HepG2 (cell line): ENCODE measurements around the gene PGC. TPM values are rescaled to one million over a fixed set of nuclear protein-coding genes. Genes with fewer than 3 reads are reported as not detected.

Experiments
- CBX2 ChIP-seq, 2 experiments: fragments of 200-600 bp in 1 of 2; sonication (generic); formaldehyde crosslinking in 1 of 2; IDR thresholded peaks; 2 replicates each; pipeline versions ENCODE4 v1.7.0 to v1.8.1; 2018 to 2022; ENCODE audit warnings: low read depth in 2 of 2, low read length in 1 of 2, mild to moderate bottlenecking in 1 of 2, missing genetic modification reagents in 1 of 2
- CC2D1A ChIP-seq: sonication (generic); formaldehyde crosslinking; IDR thresholded peaks from 2 replicates; pipeline ENCODE4 v1.8.1; 2023; ENCODE audit warnings: mild to moderate bottlenecking, missing genetic modification reagents
- EEA1 ChIP-seq: sonication (generic); formaldehyde crosslinking; IDR thresholded peaks from 2 replicates; pipeline ENCODE4 v1.5.1; 2020; ENCODE audit warnings: mild to moderate bottlenecking, missing genetic modification reagents, borderline replicate concordance
- FIP1L1 ChIP-seq: fragments of 200-400 bp; formaldehyde crosslinking; IDR thresholded peaks from 2 replicates; pipeline ENCODE4 v1.6.1; 2018; ENCODE audit warnings: low read depth, mild to moderate bottlenecking, low read length, moderate library complexity, borderline replicate concordance; ENCODE audit not compliant: insufficient read depth
- FOXP4 ChIP-seq: sonication (generic); formaldehyde crosslinking; IDR thresholded peaks from 2 replicates; pipeline ENCODE4 v1.4.0; 2020; ENCODE audit warnings: missing genetic modification reagents
- KIAA2018 ChIP-seq: sonication (generic); formaldehyde crosslinking; IDR thresholded peaks from 2 replicates; pipeline ENCODE4 v1.5.0; 2020; ENCODE audit warnings: mild to moderate bottlenecking, missing genetic modification reagents, borderline replicate concordance
- MED1 ChIP-seq: sonication (generic); formaldehyde crosslinking; IDR thresholded peaks from 2 replicates; pipeline ENCODE4 v1.4.0; 2020; ENCODE audit warnings: missing genetic modification reagents
- ONECUT2 ChIP-seq: sonication (generic); formaldehyde crosslinking; IDR thresholded peaks from 2 replicates; pipeline ENCODE4 v1.4.0; 2020; ENCODE audit warnings: missing genetic modification reagents
- PRDM10 ChIP-seq: sonication (generic); formaldehyde crosslinking; IDR thresholded peaks from 2 replicates; pipeline ENCODE4 v1.4.0; 2020; ENCODE audit warnings: low read depth, missing genetic modification reagents
- SMYD3 ChIP-seq: sonication (generic); formaldehyde crosslinking; IDR thresholded peaks from 2 replicates; pipeline ENCODE4 v1.8.1; 2023; ENCODE audit warnings: mild to moderate bottlenecking, missing genetic modification reagents
- ZNF292 ChIP-seq: sonication (generic); formaldehyde crosslinking; IDR thresholded peaks from 2 replicates; pipeline ENCODE4 v1.8.1; 2022; ENCODE audit warnings: mild to moderate bottlenecking, low read depth, missing genetic modification reagents, borderline replicate concordance
- ZNF558 ChIP-seq: sonication (generic); formaldehyde crosslinking; IDR thresholded peaks from 2 replicates; pipeline ENCODE4 v1.9.0; 2022; ENCODE audit warnings: mild to moderate bottlenecking, missing genetic modification reagents, borderline replicate concordance
- ZNF616 ChIP-seq: sonication (generic); formaldehyde crosslinking; IDR thresholded peaks from 2 replicates; pipeline ENCODE4 v1.5.0; 2020; ENCODE audit warnings: low read depth, mild to moderate bottlenecking, missing genetic modification reagents
- ZNF709 ChIP-seq: sonication (generic); formaldehyde crosslinking; IDR thresholded peaks from 2 replicates; pipeline ENCODE4 v1.5.0; 2020; ENCODE audit warnings: mild to moderate bottlenecking, missing genetic modification reagents
- polyA plus RNA-seq, 8 experiments: library from polyadenylated mRNA; depleted of rRNA in 3 of 8; stranded (reverse) in 7 of 8; unstranded in 1 of 8; fragments of >200 nt; fragmentation: Illumina TruSeq in 4 of 8; extraction: Trizol in 4 of 8; gene quantifications; 2 replicates each; pipeline versions ENCODE4 v1.2.1 to v1.2.3, GENCODE V29; 2011 to 2016; ENCODE audit warnings: low read depth in 4 of 8, missing spikeins in 1 of 8, mixed read lengths in 1 of 8; ENCODE audit not compliant: insufficient read depth in 1 of 8
- total RNA-seq, 5 experiments: library from RNA; depleted of rRNA; stranded (reverse); fragments of >200 nt; fragmentation: Illumina TruSeq; extraction: Trizol; gene quantifications; 2 replicates each; pipeline ENCODE4 v1.2.3, GENCODE V29; 2016; ENCODE audit warnings: low read depth in 1 of 5

PGC gene
- total and polyA plus RNA-seq, 2 of the 13 experiments (the other 11 are each of a cell fraction or from before 2014, with no cell fraction given), result 426 to 502 TPM

- no peak for TF ChIP-seq KIAA2018
- peak; percentile 77; the same call in 1 of the 2 replicates for TF ChIP-seq ZNF616
- no peak; the same call in 1 of the 2 replicates for TF ChIP-seq SMYD3 (CRISPR knock-in tag)
- peak; percentile 91 for TF ChIP-seq MED1 (CRISPR knock-in tag)
- TF ChIP-seq ZNF558 (CRISPR knock-in tag), result no peak
- 0 out of 2 replicates have a peak, but pooled peaks have one; percentile 20 for TF ChIP-seq FIP1L1
- TF ChIP-seq PRDM10 (CRISPR knock-in tag), result peak; percentile 89
- TF ChIP-seq CBX2 (IDR thresholded peaks at IDR 0.05; ENCODE audit: low read depth, low read length), result no peak
- peak; percentile 92; the same call in 1 of the 2 replicates for TF ChIP-seq CBX2 (CRISPR knock-in tag; IDR thresholded peaks at IDR 0.05; ENCODE audit: low read depth)
- TF ChIP-seq FOXP4 (CRISPR knock-in tag), result peak; percentile 71
- TF ChIP-seq EEA1 (CRISPR knock-in tag), result 0 out of 2 replicates have a peak, but pooled peaks have one; percentile 19
- no peak; the same call in 1 of the 2 replicates for TF ChIP-seq ONECUT2 (CRISPR knock-in tag)
- TF ChIP-seq ZNF709, result peak; percentile 42; the same call in 1 of the 2 replicates
- no peak for TF ChIP-seq ZNF292 (CRISPR knock-in tag)
- peak; percentile 96 for TF ChIP-seq CC2D1A
These were observed 40.2 kb upstream of the PGC start, which contains the start of gene TOMM6 (continued) for GRCh38 chr6:41787219-41787917.
